ENCODE measurements around the gene APOBEC3A. TPM values are rescaled to one million over a fixed set of nuclear protein-coding genes. Genes with fewer than 3 reads are reported as not detected.

Gene APOBEC3A
- total RNA-seq, 1 donor from 2014 or later: 1.0 TPM

GRCh38 chr22:38949889-38950405, 7.5 kb upstream of the APOBEC3A start:
- DNase-seq (ENCODE audit: low read depth): no peak
- Histone ChIP-seq H3K36me3 (ENCODE audit: control insufficient read depth, insufficient read depth, low read length) (no peaks in the 10 kb centered on the region), H3K27me3 (ENCODE audit: control insufficient read depth, insufficient read depth, low read length) (peaks cover 37% of the 10 kb centered on the region), H3K4me3 (ENCODE audit: low read depth, low read length) (no peak overlapping the region)
- TF ChIP-seq CTCF (IDR thresholded peaks at IDR 0.05; ENCODE audit: insufficient read depth, low read length, poor library complexity, severe bottlenecking): no peak

DNA sequence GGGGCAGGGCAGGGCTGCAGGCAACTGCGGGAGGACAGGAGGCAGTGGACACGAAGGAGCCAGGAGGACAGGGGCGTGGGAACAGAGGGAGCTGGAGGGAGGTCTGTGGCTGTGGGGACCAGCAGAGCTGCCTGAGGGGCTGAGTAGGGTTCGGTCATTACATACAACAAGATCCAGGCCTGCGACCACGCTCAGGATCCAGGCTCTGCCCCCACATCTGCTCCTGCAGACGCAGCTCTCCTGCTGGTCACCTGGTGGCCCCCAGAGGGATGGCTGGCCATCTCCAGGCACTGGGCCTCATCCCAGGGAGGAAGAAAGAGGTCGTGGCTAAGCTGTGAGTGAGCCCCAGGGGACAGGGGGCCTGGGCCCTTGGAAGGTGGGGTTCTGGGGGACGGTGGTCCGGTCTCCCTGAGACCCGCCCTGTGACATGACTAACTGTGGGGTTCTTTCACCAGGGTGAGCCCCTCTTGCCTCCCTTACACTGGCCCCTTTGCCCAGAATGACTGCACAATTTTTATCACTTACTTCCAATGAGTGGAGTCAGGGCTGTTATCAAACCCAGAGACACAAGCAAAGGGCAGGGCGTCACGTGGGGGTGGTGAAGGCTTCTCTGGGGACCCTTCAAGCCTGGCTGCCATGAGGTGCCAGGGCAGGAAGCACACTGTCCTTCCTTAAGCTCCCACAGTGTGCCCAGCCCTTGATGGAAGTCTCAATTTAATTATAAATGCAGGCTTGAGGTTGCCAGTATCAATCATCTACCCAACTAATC, 6.7 kb upstream of the APOBEC3A start:
- TF ChIP-seq CTCF (IDR thresholded peaks at IDR 0.05; ENCODE audit: insufficient read depth, low read length, poor library complexity, severe bottlenecking): no peak

GRCh38 chr22:38951734-38952133, 5.7 kb upstream of the APOBEC3A start:
- no peaks in the 10 kb centered on the region for H3K36me3 ChIP-seq (ENCODE audit: control insufficient read depth, insufficient read depth, low read length)
- DNase-seq (ENCODE audit: low read depth): no peak
- H3K4me3 ChIP-seq (ENCODE audit: low read depth, low read length): no peak overlapping the region
- no peak for TF ChIP-seq CTCF (IDR thresholded peaks at IDR 0.05; ENCODE audit: insufficient read depth, low read length, poor library complexity, severe bottlenecking)
- peaks cover 29% of the 10 kb centered on the region for H3K27me3 ChIP-seq (ENCODE audit: control insufficient read depth, insufficient read depth, low read length)

More for the DNA sequence above, 6.7 kb upstream of the APOBEC3A start:
- no peaks in the 10 kb centered on the region for H3K36me3 ChIP-seq (ENCODE audit: control insufficient read depth, insufficient read depth, low read length)
- no peak overlapping the region for H3K4me3 ChIP-seq (ENCODE audit: low read depth, low read length)
- no peak for DNase-seq (ENCODE audit: low read depth)
- H3K27me3 ChIP-seq (ENCODE audit: control insufficient read depth, insufficient read depth, low read length): peaks cover 34% of the 10 kb centered on the region

DNA sequence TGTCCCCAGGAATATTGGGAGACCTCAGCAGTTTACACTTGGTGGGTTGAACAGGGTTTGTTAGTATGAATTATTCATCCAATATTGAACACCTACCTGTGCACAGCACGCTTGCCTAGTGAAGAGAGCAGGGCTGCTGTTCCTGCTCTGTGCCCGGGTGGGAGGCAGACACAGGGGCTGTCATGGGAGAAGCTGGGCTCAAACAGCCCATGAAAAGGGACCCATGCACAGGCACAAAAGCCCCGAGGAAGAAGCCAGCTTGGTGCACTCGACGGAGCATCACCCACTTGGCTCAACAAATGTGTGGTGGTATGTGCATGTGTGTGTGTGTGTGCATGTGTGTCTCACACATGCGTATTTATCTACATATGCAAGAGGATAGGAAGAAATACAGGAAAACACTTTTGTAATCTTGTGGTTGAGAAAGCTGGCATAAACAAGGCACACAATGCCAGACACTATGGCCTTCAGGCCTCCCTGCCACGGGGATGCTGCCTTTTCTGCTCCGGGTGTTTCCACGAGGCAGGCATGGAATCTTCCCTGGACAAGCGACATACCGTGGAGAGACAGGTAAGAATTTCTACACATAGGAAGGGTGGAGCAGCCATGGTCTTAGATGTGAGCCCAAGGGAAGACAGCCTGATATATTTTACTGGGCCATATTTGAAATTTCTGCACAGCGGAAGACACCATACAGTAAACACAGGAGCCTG, 5.0 kb upstream of the APOBEC3A start:
- Histone ChIP-seq H3K4me3 (ENCODE audit: low read depth, low read length) (no peak overlapping the region), H3K36me3 (ENCODE audit: control insufficient read depth, insufficient read depth, low read length) (no peaks in the 10 kb centered on the region), H3K27me3 (ENCODE audit: control insufficient read depth, insufficient read depth, low read length) (peaks cover 25% of the 10 kb centered on the region)
- DNase-seq (ENCODE audit: low read depth): no peak
- TF ChIP-seq CTCF (IDR thresholded peaks at IDR 0.05; ENCODE audit: insufficient read depth, low read length, poor library complexity, severe bottlenecking): no peak

DNA sequence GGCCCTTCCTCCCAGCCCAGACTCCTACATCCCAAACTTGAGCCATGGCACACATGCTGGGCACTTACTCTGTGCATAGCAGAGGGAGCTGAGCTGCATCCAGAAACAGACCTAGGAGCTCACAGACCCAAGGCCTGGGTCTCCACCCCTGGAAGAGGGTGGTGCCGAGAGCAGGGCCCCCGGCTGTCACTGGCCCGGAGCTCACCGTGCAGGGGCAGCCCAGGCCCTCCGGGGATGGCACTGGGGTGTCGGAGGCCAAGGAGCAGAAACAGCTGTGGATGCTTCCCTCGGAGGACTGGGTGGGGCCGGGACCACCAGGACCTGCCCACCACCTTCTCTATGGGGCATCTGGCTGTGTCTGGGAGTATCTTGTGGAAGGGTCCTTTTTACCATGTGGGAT, 4.3 kb upstream of the APOBEC3A start:
- H3K4me3 ChIP-seq (ENCODE audit: low read depth, low read length): no peak overlapping the region
- no peak for DNase-seq (ENCODE audit: low read depth)
- H3K36me3 ChIP-seq (ENCODE audit: control insufficient read depth, insufficient read depth, low read length): no peaks in the 10 kb centered on the region
- H3K27me3 ChIP-seq (ENCODE audit: control insufficient read depth, insufficient read depth, low read length): peaks cover 20% of the 10 kb centered on the region
- TF ChIP-seq CTCF (IDR thresholded peaks at IDR 0.05; ENCODE audit: insufficient read depth, low read length, poor library complexity, severe bottlenecking): no peak
